Hippocampal formation (tissue), 2 donors: ENCODE results near the gene PITHD1.
"Not testable (repeated sequence)": the region's sequence is repeated elsewhere in the genome, so short reads cannot be mapped to it uniquely, and the experiment has no call there.

ENCODE experiments used
- DNase-seq, 2 donors: peaks; one replicate each; lab custom pipeline; 2025; lab: John Stamatoyannopoulos, UW

PITHD1 gene

GRCh38 chr1:23774174-23774880 lies 3.9 kb upstream of the PITHD1 start:
- DNase-seq = no peak

- no peak for DNase-seq
Observed at GRCh38 chr1:23776217-23776616, 2.0 kb upstream of the PITHD1 start.

GRCh38 chr1:23779826-23780371 lies 1.7 kb downstream of the PITHD1 start:
- no peak for DNase-seq

- not testable (repeated sequence) for DNase-seq
Observed at GRCh38 chr1:23783141-23783540, 4.9 kb downstream of the PITHD1 start.

GRCh38 chr1:23784846-23785245 lies 6.6 kb downstream of the PITHD1 start:
- DNase-seq = no peak

- no peak for DNase-seq
Observed at GRCh38 chr1:23787701-23788100, 9.5 kb downstream of the PITHD1 start.

GRCh38 chr1:23788695-23789094 lies 10.5 kb downstream of the PITHD1 start:
- DNase-seq = no peak

GRCh38 chr1:23790696-23791515 lies 12.7 kb downstream of the PITHD1 start, which contains the start of gene LYPLA2:
TSS of gene LYPLA2 (plus strand) at chr1:23791145. CDS start at chr1:23792683, 1,538 bp downstream.
- peak; percentile 91 to 94 for DNase-seq

- no peak for DNase-seq
Observed at GRCh38 chr1:23791516-23792047, 13.4 kb downstream of the PITHD1 start.

GRCh38 chr1:23792151-23792945 lies 14.1 kb downstream of the PITHD1 start:
- no peak for DNase-seq

GRCh38 chr1:23793018-23793781 lies 15.0 kb downstream of the PITHD1 start:
- DNase-seq = no peak

GRCh38 chr1:23793861-23794731 lies 15.9 kb downstream of the PITHD1 start:
- no peak for DNase-seq

- DNase-seq = not testable (repeated sequence)
Observed at GRCh38 chr1:23794732-23795182, 16.5 kb downstream of the PITHD1 start.

GRCh38 chr1:23795676-23796465 lies 17.7 kb downstream of the PITHD1 start:
- no peak for DNase-seq

- no peak for DNase-seq
Observed at GRCh38 chr1:23796466-23797271, 18.5 kb downstream of the PITHD1 start.

- no peak for DNase-seq
Observed at GRCh38 chr1:23797478-23798448, 19.5 kb downstream of the PITHD1 start.

- DNase-seq = no peak
Observed at GRCh38 chr1:23798662-23799142, 20.5 kb downstream of the PITHD1 start.
